ENCODE data around the gene CUEDC1. TPM values are rescaled to one million over a fixed set of nuclear protein-coding genes. Genes with fewer than 3 reads are reported as not detected.
A peak's percentile ranks its signal among the peaks of the same experiment; 100 is the strongest.

Gene CUEDC1
- total RNA-seq, 1 experiment from 2014 or later = 61.4 TPM

DNA sequence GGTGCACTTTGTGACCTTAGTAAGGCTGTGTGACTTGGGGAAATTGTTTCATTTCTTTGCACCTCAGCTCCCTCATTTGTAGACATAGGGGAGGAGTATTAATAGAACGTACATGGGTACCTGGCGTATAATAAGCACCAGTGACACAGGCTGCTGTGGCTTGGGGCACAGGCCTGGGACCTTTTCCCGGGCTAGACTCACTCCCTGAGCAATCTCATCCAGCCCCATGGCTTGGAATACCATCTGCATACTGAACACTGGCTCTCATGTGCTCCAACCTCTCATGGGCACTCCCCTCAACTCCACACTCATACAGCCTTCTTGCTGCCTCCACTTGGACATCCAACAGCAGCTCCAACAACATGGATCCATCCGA is 64.4 kb downstream of the CUEDC1 start:
- Histone ChIP-seq H3K79me2 (ENCODE audit: low read depth) (peaks cover 19% of the 10 kb centered on the region; the same call in 1 of the 2 replicates), H2AFZ (no peak overlapping the region), H3K9me3 (ENCODE audit: insufficient read depth, low read depth) (no peaks in the 10 kb centered on the region), H3K4me3 (no peak overlapping the region), H4K20me1 (ENCODE audit: insufficient read depth) (no peaks in the 10 kb centered on the region), H3K27me3 (ENCODE audit: insufficient read depth, low read depth) (no peaks in the 10 kb centered on the region), H3K4me1 (replicated peaks; ENCODE audit: insufficient read depth) (peaks cover 37% of the 10 kb centered on the region), H3F3A (ENCODE audit: insufficient read depth, low read depth) (peaks cover 32% of the 10 kb centered on the region), H3K27ac (no peak overlapping the region), H3K36me3 (ENCODE audit: low read depth) (no peaks in the 10 kb centered on the region), H3K4me2 (no peak overlapping the region), H3K9me2 (ENCODE audit: insufficient read depth) (no peaks in the 10 kb centered on the region)
- intact Hi-C loops (cut with micrococcal nuclease; ENCODE audit: unreplicated experiment) = loop anchor here (1.0 kb wide), 4 partner anchors 12 to 104 kb away; no protein-coding TSS in a partner anchor
- ChIA-PET CTCF (interaction anchor here (1.0 kb wide), 1 partner anchor 64 kb away, joined by 3 read pairs; no protein-coding TSS in a partner anchor), POLR2A (ENCODE audit: unreplicated experiment) (interaction anchor here (0.7 kb wide), 1 partner anchor 32 kb away, joined by 4 read pairs; no protein-coding TSS in a partner anchor)
- DNase-seq = no peak
- no TSS peak for BruUV-seq (replicated peaks)
- TF ChIP-seq CTCF (conservative IDR thresholded peaks at IDR 0.05) (no peak), EZH2 (IDR thresholded peaks at IDR 0.05; ENCODE audit: low read depth) (no peak)

GRCh38 chr17:57889892-57890856 is 65.0 kb downstream of the CUEDC1 start:
- Histone ChIP-seq H3K27ac (no peak overlapping the region), H2AFZ (no peak overlapping the region), H3K9me3 (ENCODE audit: insufficient read depth, low read depth) (no peaks in the 10 kb centered on the region), H3K27me3 (ENCODE audit: insufficient read depth, low read depth) (no peaks in the 10 kb centered on the region), H3K9me2 (ENCODE audit: insufficient read depth) (no peaks in the 10 kb centered on the region), H4K20me1 (ENCODE audit: insufficient read depth) (no peaks in the 10 kb centered on the region), H3K4me1 (replicated peaks; ENCODE audit: insufficient read depth) (peaks cover 33% of the 10 kb centered on the region), H3K4me3 (no peak overlapping the region), H3F3A (ENCODE audit: insufficient read depth, low read depth) (peaks cover 32% of the 10 kb centered on the region), H3K79me2 (ENCODE audit: low read depth) (peaks cover 14% of the 10 kb centered on the region; the same call in 1 of the 2 replicates), H3K4me2 (no peak overlapping the region), H3K36me3 (ENCODE audit: low read depth) (no peaks in the 10 kb centered on the region)
- DNase-seq = peak in 1 of 2 experiments; percentile 85
- CTCF ChIA-PET = interaction anchor here (0.5 to 1.0 kb wide), 3 partner anchors 10 to 778 kb away, joined by 3 to 5 read pairs (median 3); no protein-coding TSS in a partner anchor
- BruUV-seq (replicated peaks) = no TSS peak
- POLR2A ChIA-PET (ENCODE audit: unreplicated experiment) = interaction anchor here (0.7 to 0.8 kb wide), 2 partner anchors 32 to 58 kb away, joined by 4 to 7 read pairs; no protein-coding TSS in a partner anchor
- TF ChIP-seq EZH2 (IDR thresholded peaks at IDR 0.05; ENCODE audit: low read depth) = no peak
- TF ChIP-seq CTCF (conservative IDR thresholded peaks at IDR 0.05) = no peak
- intact Hi-C loops (cut with micrococcal nuclease; ENCODE audit: unreplicated experiment) = loop anchor here (1.0 kb wide), 4 partner anchors 11 to 105 kb away; no protein-coding TSS in a partner anchor

GRCh38 chr17:57889252-57889651 is 66.0 kb downstream of the CUEDC1 start:
- H3K9me3 ChIP-seq (ENCODE audit: insufficient read depth, low read depth) = no peaks in the 10 kb centered on the region
- TF ChIP-seq EZH2 (IDR thresholded peaks at IDR 0.05; ENCODE audit: low read depth) (no peak), CTCF (conservative IDR thresholded peaks at IDR 0.05) (no peak)
- no peaks in the 10 kb centered on the region for H4K20me1 ChIP-seq (ENCODE audit: insufficient read depth)
- H3K4me1 ChIP-seq (replicated peaks; ENCODE audit: insufficient read depth) = peaks cover 24% of the 10 kb centered on the region
- no peak overlapping the region for H3K4me3 ChIP-seq
- CTCF ChIA-PET = interaction anchor here (0.5 kb wide), 1 partner anchor 11 kb away, joined by 3 read pairs; no protein-coding TSS in a partner anchor
- H3F3A ChIP-seq (ENCODE audit: insufficient read depth, low read depth) = peaks cover 24% of the 10 kb centered on the region
- H3K9me2 ChIP-seq (ENCODE audit: insufficient read depth) = no peaks in the 10 kb centered on the region
- H3K27me3 ChIP-seq (ENCODE audit: insufficient read depth, low read depth) = no peaks in the 10 kb centered on the region
- H3K27ac ChIP-seq = no peak overlapping the region
- POLR2A ChIA-PET (ENCODE audit: unreplicated experiment) = no interaction called here
- H3K36me3 ChIP-seq (ENCODE audit: low read depth) = no peaks in the 10 kb centered on the region; the same call in 1 of the 2 replicates
- H3K4me2 ChIP-seq = no peak overlapping the region
- H3K79me2 ChIP-seq (ENCODE audit: low read depth) = 0 out of 2 replicates have a peak, but pooled peaks cover 5% of the 10 kb centered on the region
- no TSS peak for BruUV-seq (replicated peaks)
- intact Hi-C loops (cut with micrococcal nuclease; ENCODE audit: unreplicated experiment) = no loop called here
- H2AFZ ChIP-seq = no peak overlapping the region
- DNase-seq = no peak

All from PC-9 (cell line).